Subcutaneous abdominal adipose tissue (tissue), 5 donors: ENCODE results near the gene COL17A1.
A peak's percentile ranks its signal among the peaks of the same experiment; 100 is the strongest.

Source experiments
- H3K27ac ChIP-seq: one replicate; pipeline ENCODE4 v1.7.0; 2013; ENCODE audit warnings: low read depth, mild to moderate bottlenecking, inconsistent platforms, low read length, moderate library complexity
- H3K27me3 ChIP-seq, 5 donors: one replicate each; pipeline ENCODE4 v1.7.0; 2013; ENCODE audit warnings: low read length in 5 of 5, inconsistent platforms in 1 of 5; ENCODE audit not compliant: control insufficient read depth in 5 of 5, insufficient read depth in 4 of 5
- H3K36me3 ChIP-seq, 5 donors: one replicate each; pipeline ENCODE4 v1.7.0; 2013; ENCODE audit warnings: low read length in 5 of 5; ENCODE audit not compliant: control insufficient read depth in 5 of 5, insufficient read depth in 5 of 5
- H3K4me1 ChIP-seq, 5 donors: one replicate each; pipeline ENCODE4 v1.7.0; 2013; ENCODE audit warnings: low read length in 5 of 5, mild to moderate bottlenecking in 3 of 5, moderate library complexity in 1 of 5; ENCODE audit not compliant: control insufficient read depth in 5 of 5, insufficient read depth in 5 of 5
- H3K4me3 ChIP-seq, 5 donors: one replicate each; pipeline ENCODE4 v1.7.0; 2013; ENCODE audit warnings: low read length in 5 of 5, low read depth in 1 of 5
- H3K9ac ChIP-seq, 5 donors: one replicate each; pipeline ENCODE4 v1.7.0; 2013; ENCODE audit warnings: low read length in 5 of 5, mild to moderate bottlenecking in 4 of 5, moderate library complexity in 3 of 5
- H3K9me3 ChIP-seq, 5 donors: one replicate each; pipeline ENCODE4 v1.7.0; 2013; ENCODE audit warnings: low read length in 5 of 5; ENCODE audit not compliant: control insufficient read depth in 5 of 5
- donor health status: healthy.
- donor health status: healthy.
- donor health status: healthy.
- donor health status: healthy.
- donor health status: healthy.

Gene COL17A1

DNA sequence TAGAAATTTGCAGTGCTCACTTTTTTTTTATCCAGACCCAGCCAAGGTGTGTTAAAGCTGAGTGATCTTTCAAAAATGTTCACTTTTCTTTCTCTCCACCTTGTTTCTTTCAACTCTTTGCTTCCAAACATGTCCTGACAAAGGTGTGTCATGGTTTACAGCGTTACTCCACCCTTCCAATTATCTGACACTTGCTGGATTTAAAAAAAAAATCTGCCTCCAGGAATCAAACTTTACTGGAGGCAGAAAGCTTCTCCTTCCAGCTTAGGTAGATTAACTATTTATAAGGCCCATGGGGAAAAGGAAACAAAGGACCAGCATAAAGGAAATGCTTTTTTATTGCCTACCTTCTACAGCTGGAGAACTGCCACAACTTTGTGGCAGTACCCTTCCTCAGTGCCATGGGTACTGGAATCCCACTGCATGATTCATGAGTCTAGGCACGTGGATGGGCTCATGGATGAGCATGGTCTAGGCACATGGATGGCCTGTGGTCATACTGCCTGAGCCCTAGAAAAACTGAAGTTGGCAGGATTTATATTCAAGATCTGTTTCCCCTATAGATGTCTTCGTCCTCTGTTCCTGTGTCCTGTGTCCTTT is at the start of gene COL17A1:
COL17A1 (minus strand) TSS at position 80 of the 600 bp plus-strand sequence. CDS start 5,207 bp downstream, outside the sequence.
- Histone ChIP-seq H3K36me3 (no peaks in the 10 kb centered on the region), H3K27ac (no peak within 1 kb of the TSS), H3K9me3 (no peaks in the 10 kb centered on the region), H3K4me1 (no peaks in the 10 kb centered on the region), H3K9ac (no peak within 1 kb of the TSS), H3K4me3 (no peak within 1 kb of the TSS), H3K27me3 (peaks cover 0 to 2% (median 0%) of the 10 kb centered on the region in 5 donors)

DNA sequence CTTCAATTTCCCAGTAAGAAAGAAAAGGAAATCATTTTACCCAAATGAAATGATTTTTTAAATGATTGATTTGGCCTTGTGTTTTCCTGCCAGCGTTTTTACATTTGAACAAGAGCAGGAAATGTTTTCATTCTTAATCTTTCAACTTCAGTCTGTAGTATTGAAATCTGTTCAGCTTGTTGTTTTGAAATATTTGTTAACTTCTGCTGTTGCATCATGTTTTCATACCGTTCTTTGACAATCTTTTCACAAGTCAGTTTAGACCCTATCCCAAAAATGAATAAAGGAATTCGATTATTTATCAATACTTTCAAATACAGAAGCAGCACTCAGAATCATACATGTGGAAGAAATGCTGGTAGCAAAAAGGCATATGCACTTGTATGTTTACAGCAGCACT is 44.4 kb upstream of the COL17A1 start:
- H3K27ac ChIP-seq, result no peak overlapping the region
- no peaks in the 10 kb centered on the region for H3K27me3 ChIP-seq
- no peaks in the 10 kb centered on the region for H3K9me3 ChIP-seq
- no peaks in the 10 kb centered on the region for H3K4me1 ChIP-seq
- no peak overlapping the region for H3K4me3 ChIP-seq
- peaks cover 0 to 4% (median 0%) of the 10 kb centered on the region in 5 donors for H3K36me3 ChIP-seq
- H3K9ac ChIP-seq, result no peak overlapping the region

DNA sequence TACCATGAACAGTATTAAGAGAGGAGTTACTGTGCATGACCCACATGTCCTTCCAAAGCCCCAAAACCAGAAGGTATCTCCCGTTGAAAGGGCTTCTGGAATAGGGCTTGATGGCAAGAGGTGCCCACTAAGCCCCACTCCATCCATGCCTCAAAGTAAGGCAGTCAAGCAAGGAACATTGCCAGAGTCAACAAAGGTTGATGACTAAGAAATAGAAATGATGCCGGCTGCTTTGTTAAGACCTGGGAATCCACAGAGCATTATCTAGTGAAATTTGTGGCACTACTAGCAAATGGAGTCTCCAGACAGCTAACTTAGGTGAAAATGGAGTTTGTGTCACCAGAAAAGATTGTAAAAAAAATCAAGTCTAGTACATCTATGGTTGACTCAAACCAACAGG is 42.5 kb upstream of the COL17A1 start:
- Histone ChIP-seq H3K9me3 (no peaks in the 10 kb centered on the region), H3K36me3 (peaks cover 0 to 5% (median 0%) of the 10 kb centered on the region in 5 donors), H3K27me3 (no peaks in the 10 kb centered on the region), H3K4me3 (no peak overlapping the region), H3K9ac (no peak overlapping the region), H3K27ac (no peak overlapping the region), H3K4me1 (no peaks in the 10 kb centered on the region)

DNA sequence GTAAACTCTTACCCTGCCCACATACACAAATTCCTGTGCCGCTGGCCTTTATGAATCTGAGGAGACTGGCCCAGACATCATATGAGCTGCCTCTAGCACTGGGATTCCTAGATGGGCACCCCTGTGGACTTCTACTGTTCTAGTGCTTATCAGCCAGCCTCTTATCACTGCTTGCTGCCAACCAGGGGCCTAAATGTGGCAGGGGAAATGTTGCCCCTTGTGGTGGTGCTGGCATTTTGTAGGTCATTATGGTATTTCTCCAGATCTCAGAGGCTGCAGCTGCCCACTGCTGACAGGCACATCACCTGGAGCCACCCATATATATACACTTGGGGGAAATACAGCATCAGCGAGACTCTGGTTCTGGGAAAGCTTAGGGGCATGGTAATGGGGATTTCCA is 41.7 kb upstream of the COL17A1 start:
- no peak overlapping the region for H3K27ac ChIP-seq
- H3K9ac ChIP-seq, result no peak overlapping the region
- peaks cover 0 to 3% (median 3%) of the 10 kb centered on the region in 5 donors for H3K4me1 ChIP-seq

DNA sequence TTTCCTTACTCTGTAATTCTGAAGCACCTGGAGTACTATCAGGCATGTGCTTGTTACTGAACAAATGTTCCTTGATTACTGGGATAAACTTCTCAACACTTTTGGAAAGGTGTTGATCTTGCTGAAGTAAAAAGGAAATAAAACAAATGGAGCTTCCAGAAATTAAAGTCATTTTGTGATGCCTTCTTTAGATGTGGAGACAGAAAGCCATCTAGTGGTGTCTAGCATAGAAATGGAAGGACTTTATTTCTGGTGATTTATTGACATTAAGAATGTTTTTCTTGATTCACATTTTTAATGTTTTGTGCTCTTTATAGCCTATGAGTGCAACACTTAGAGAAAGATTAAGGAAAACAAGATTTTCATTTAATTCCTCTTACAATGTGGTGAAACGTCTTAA is 37.7 kb upstream of the COL17A1 start:
- no peak overlapping the region for H3K27ac ChIP-seq
- peaks cover 0 to 18% (median 12%) of the 10 kb centered on the region in 5 donors for H3K4me1 ChIP-seq
- H3K4me3 ChIP-seq, result no peak overlapping the region
- H3K27me3 ChIP-seq, result no peaks in the 10 kb centered on the region
- no peaks in the 10 kb centered on the region for H3K9me3 ChIP-seq
- H3K36me3 ChIP-seq, result peaks cover 0 to 5% (median 0%) of the 10 kb centered on the region in 5 donors
- H3K9ac ChIP-seq, result no peak overlapping the region

More for the DNA sequence above, 41.7 kb upstream of the COL17A1 start:
- H3K4me3 ChIP-seq, result no peak overlapping the region
- H3K9me3 ChIP-seq, result no peaks in the 10 kb centered on the region
- H3K27me3 ChIP-seq, result no peaks in the 10 kb centered on the region
- peaks cover 0 to 5% (median 0%) of the 10 kb centered on the region in 5 donors for H3K36me3 ChIP-seq

DNA sequence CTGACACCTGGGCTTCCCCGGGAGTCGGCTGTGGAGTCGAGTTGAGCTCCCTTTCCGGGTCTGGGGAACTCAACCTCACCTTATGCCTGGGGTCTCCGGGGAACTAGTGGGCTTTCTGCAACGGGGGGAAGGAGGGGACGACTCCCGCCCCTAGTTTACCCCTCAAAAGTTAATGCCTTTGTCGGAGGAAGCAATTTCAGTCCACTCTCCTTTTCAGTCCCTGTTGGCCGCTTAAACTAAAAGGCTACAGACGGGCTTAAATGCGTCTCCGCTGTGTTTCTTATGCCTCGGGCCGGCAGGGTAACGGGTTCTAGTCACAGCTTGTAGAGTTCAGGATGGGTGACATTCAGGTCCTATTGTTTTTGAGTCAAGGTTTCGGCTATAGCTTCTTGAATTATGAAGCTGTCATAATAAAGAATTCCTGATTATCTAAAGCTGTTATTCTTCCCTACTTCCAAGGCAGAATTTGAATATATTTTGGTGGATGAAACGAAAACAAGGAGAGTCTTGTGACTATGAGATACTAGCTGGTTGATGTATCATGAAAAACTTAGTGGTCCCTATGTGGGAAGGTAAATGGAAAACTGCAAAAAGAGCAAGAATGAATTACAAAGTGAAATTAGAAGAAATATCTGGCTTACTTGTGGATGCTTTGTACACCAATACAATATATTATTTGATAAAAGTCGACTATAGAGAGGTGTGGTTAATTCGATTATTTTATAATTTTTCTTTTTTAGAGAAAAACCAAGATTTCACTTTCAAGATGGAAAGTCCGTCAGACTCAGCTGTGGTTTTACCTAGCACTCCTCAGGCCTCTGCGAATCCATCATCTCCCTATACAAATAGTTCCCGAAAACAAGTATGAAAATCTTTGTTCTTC is 36.8 kb upstream of the COL17A1 start:
- Histone ChIP-seq H3K36me3 (peaks cover 0 to 5% (median 0%) of the 10 kb centered on the region in 5 donors), H3K9me3 (no peaks in the 10 kb centered on the region), H3K4me3 (peak overlapping the region; percentile 88 to 98 (median 93)), H3K27ac (peak overlapping the region; percentile 100), H3K27me3 (no peaks in the 10 kb centered on the region), H3K4me1 (peaks cover 0 to 18% (median 12%) of the 10 kb centered on the region in 5 donors), H3K9ac (peak overlapping the region; percentile 57 to 93 (median 81))

DNA sequence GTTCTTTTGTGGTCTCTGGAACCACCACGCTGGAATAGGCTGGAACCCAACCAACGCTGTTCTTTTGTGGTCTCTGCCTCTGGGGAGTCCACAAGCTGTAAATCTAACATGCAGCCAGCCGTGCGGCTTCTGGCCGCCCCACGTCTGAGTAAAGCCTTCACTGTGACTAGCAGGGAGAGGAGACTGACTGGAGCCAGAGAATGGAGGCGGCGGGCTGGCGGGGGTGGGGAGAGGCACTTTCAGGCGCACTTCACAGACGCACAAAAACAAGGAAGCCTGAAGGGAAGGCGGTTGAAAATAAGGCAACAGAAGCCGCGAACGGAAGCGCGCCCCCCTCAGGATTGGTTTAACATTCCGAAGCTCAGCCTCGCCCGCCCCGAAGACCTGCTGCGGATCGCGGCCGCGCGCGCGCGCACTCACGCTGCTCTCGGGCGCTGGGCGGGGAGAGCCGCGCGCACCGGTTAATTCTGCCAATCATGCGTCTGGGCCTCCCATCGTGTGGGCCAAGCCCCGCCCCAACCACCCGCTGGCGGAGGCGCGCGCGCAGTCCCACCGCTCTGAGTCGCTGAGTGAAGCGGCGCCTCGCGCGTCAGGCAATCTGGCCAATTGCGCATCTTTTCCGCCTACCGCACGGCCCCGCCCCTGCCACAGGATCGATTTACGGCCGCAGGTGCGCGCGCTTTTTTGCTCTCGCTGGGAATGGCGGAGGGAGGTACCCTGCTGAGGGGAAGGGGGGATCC is 36.0 kb upstream of the COL17A1 start, which contains the start of gene SFR1:
SFR1 (plus strand) TSS at position 687 of the 740 bp plus-strand sequence; CDS start at position 700, 13 bp downstream.
- H3K36me3 ChIP-seq, result peaks cover 0 to 5% (median 0%) of the 10 kb centered on the region in 5 donors
- H3K27me3 ChIP-seq, result no peaks in the 10 kb centered on the region
- peak within 1 kb of the TSS; percentile 100 for H3K27ac ChIP-seq
- H3K4me1 ChIP-seq, result peaks cover 0 to 18% (median 12%) of the 10 kb centered on the region in 5 donors
- peak within 1 kb of the TSS; percentile 91 to 96 (median 95) for H3K9ac ChIP-seq
- no peaks in the 10 kb centered on the region for H3K9me3 ChIP-seq
- H3K4me3 ChIP-seq, result peak within 1 kb of the TSS; percentile 88 to 98 (median 93)

DNA sequence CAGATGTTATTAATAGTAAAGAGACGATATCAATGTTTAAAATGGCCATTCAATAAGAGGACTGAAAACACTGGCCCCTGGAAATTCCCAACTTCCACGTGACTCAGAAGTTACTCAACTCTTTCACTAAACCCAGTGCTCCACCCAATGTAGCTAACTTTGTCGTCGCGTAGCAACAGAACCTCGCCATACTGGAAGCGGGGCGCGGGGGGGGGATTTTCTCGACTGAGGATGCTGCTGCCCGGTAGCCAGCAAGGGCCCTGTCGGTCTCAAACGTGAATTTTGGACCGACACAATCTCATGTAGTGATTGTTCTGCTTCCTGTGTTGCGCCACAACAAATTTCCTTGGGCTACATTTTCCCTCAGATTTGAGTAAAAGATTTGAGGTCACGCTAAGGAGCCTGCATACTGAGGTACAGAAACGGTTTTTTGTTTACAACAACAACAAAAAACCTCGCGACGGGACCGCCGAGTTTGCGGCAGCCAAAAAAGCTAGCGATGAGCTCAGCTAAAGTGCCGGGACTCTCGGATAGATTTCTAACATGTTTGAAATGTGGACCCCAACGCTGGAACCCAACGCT is 35.3 kb upstream of the COL17A1 start:
- Histone ChIP-seq H3K36me3 (peaks cover 0 to 5% (median 0%) of the 10 kb centered on the region in 5 donors), H3K9me3 (no peaks in the 10 kb centered on the region), H3K27me3 (no peaks in the 10 kb centered on the region), H3K4me3 (peak overlapping the region; percentile 78 to 94 (median 88)), H3K9ac (peak overlapping the region; percentile 91 to 96 (median 95)), H3K27ac (peak overlapping the region; percentile 100), H3K4me1 (peaks cover 0 to 18% (median 12%) of the 10 kb centered on the region in 5 donors)

DNA sequence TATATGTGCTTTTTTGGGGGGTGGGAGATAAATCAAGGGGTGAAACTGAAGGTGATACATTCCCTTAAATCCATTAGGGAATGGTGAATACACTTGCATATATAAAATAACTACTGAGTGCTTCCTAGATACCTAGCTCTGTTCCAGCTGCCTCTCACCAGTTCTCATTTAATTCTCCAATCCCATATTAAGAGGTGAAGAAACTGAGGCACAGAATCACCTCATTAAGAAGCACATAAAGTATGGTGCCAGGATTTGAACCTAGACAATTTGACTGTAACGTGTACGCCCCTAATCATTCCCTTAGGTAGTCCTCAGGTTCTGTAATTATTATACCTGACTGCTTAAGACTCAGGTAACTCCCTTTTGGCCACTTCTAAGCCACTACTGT is 34.8 kb upstream of the COL17A1 start:
- Histone ChIP-seq H3K9me3 (no peaks in the 10 kb centered on the region), H3K9ac (peak overlapping the region; percentile 69 to 96 (median 94)), H3K36me3 (peaks cover 0 to 5% (median 0%) of the 10 kb centered on the region in 5 donors), H3K27me3 (no peaks in the 10 kb centered on the region), H3K4me1 (peaks cover 0 to 18% (median 12%) of the 10 kb centered on the region in 5 donors), H3K27ac (peak overlapping the region; percentile 100), H3K4me3 (peak overlapping the region; percentile 78 to 94 (median 88))
